ENCODE data around the gene RGS17.

DNA sequence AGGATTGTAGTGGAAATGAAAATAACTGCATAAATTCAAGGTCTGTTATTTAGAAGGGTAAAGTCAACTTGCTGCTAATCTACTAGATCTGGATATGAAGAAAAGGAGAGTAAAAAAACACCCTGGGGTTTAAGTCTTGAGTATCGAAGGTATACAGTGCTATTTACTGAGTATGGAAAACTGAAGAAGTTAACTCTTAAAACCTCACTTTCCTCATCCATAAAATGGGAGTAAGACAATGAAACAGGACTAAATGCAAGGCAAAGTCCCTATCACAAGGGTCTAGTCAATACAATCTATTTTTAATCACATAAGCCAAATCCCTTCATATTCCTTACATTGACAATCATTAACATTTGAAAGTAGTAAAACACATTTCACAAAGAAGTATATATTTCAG lies 150.4 kb downstream of the RGS17 start:
- TF ChIP-seq, protein P1, sequence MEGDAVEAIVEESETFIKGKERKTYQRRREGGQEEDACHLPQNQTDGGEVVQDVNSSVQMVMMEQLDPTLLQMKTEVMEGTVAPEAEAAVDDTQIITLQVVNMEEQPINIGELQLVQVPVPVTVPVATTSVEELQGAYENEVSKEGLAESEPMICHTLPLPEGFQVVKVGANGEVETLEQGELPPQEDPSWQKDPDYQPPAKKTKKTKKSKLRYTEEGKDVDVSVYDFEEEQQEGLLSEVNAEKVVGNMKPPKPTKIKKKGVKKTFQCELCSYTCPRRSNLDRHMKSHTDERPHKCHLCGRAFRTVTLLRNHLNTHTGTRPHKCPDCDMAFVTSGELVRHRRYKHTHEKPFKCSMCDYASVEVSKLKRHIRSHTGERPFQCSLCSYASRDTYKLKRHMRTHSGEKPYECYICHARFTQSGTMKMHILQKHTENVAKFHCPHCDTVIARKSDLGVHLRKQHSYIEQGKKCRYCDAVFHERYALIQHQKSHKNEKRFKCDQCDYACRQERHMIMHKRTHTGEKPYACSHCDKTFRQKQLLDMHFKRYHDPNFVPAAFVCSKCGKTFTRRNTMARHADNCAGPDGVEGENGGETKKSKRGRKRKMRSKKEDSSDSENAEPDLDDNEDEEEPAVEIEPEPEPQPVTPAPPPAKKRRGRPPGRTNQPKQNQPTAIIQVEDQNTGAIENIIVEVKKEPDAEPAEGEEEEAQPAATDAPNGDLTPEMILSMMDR (IDR thresholded peaks at IDR 0.05; ENCODE audit: insufficient read depth, low read length), result no peak
- TF ChIP-seq REST (IDR thresholded peaks at IDR 0.05; ENCODE audit: insufficient replicate concordance, low read depth) (no peak), GABPA (IDR thresholded peaks at IDR 0.05; ENCODE audit: low read depth) (no peak)

Measured in HL-60 (cell line).